GM23338 (cell line): ENCODE measurements around the gene ERCC5. TPM values are rescaled to one million over a fixed set of nuclear protein-coding genes. Genes with fewer than 3 reads are reported as not detected.

Experiments
- ATAC-seq: fragments of 200-7000 bp; cut with Tn5 transposase; 3 replicates; pipeline ENCODE4 v1.9.1; 2020
- DNase-seq: peaks from one replicate; pipeline ENCODE4 v3.0.0-alpha.2; 2015; ENCODE audit warnings: low spot score
- H2AFZ ChIP-seq: fragments of 200-600 bp; sonication (generic); 2 replicates; pipeline ENCODE4 v1.8.0; 2016; ENCODE audit warnings: antibody characterized with exemption, mild to moderate bottlenecking, moderate library complexity
- H3F3A ChIP-seq: fragments of 200-600 bp; sonication (generic); replicated peaks from 2 replicates; pipeline ENCODE4 v1.8.0; 2017; ENCODE audit warnings: antibody characterized with exemption, mixed run types, low read depth
- H3K27ac ChIP-seq: fragments of 200-600 bp; sonication (generic); 2 replicates; pipeline ENCODE4 v1.6.1; 2016; ENCODE audit warnings: low read depth
- H3K27me3 ChIP-seq: fragments of 200-600 bp; sonication (generic); 2 replicates; pipeline ENCODE4 v1.8.0; 2016; ENCODE audit warnings: mild to moderate bottlenecking, mixed run types, moderate library complexity; ENCODE audit not compliant: insufficient read depth
- H3K36me3 ChIP-seq: fragments of 200-600 bp; sonication (generic); 2 replicates; pipeline ENCODE4 v1.8.0; 2016; ENCODE audit warnings: mild to moderate bottlenecking; ENCODE audit not compliant: insufficient read depth
- H3K4me1 ChIP-seq: fragments of 200-600 bp; sonication (generic); 2 replicates; pipeline ENCODE4 v1.8.0; 2016; ENCODE audit warnings: mild to moderate bottlenecking, moderate library complexity; ENCODE audit not compliant: insufficient read depth
- H3K4me2 ChIP-seq: fragments of 200-600 bp; sonication (generic); 2 replicates; pipeline ENCODE4 v1.7.1; 2017; ENCODE audit warnings: mixed run types
- H3K4me3 ChIP-seq: fragments of 200-600 bp; sonication (generic); 2 replicates; pipeline ENCODE4 v1.6.1; 2016; ENCODE audit warnings: mixed run types
- H3K79me2 ChIP-seq: fragments of 200-600 bp; sonication (generic); replicated peaks from 2 replicates; pipeline ENCODE4 v1.8.0; 2017; ENCODE audit warnings: mild to moderate bottlenecking; ENCODE audit not compliant: insufficient read depth
- H3K9me2 ChIP-seq: fragments of 200-600 bp; sonication (generic); 2 replicates; pipeline ENCODE4 v1.8.0; 2017; ENCODE audit not compliant: insufficient read depth
- H4K20me1 ChIP-seq: fragments of 200-600 bp; sonication (generic); replicated peaks from 2 replicates; pipeline ENCODE4 v1.8.0; 2017; ENCODE audit warnings: mild to moderate bottlenecking; ENCODE audit not compliant: insufficient read depth
- H3K27ac Mint-ChIP-seq: 2 replicates; pipeline ENCODE4 v1.8.0; 2020; ENCODE audit warnings: inconsistent platforms, mild to moderate bottlenecking, moderate library complexity, mixed read lengths
- H3K27me3 Mint-ChIP-seq: 3 replicates; pipeline ENCODE4 v1.8.0; 2022; ENCODE audit warnings: low read depth, mild to moderate bottlenecking, moderate library complexity, mixed read lengths, inconsistent platforms; ENCODE audit not compliant: insufficient read depth, poor library complexity
- H3K36me3 Mint-ChIP-seq: 3 replicates; pipeline ENCODE4 v1.8.0; 2021; ENCODE audit warnings: low read depth, mild to moderate bottlenecking, inconsistent platforms, moderate library complexity, mixed read lengths
- H3K4me1 Mint-ChIP-seq: 3 replicates; pipeline ENCODE4 v1.8.0; 2020; ENCODE audit warnings: mild to moderate bottlenecking, inconsistent platforms, mixed read lengths
- H3K4me3 Mint-ChIP-seq: 3 replicates; pipeline ENCODE4 v1.8.0; 2021; ENCODE audit warnings: moderate library complexity, mild to moderate bottlenecking, inconsistent platforms, mixed read lengths
- H3K9me3 Mint-ChIP-seq: 3 replicates; pipeline ENCODE4 v1.8.0; 2020; ENCODE audit warnings: moderate library complexity, mild to moderate bottlenecking, inconsistent platforms, mixed read lengths
- CREB1 ChIP-seq: fragments of 250-450 bp; sonication (Bioruptor Pico); IDR thresholded peaks from 2 replicates; pipeline ENCODE4 v1.5.0; 2020; ENCODE audit warnings: low read depth, mild to moderate bottlenecking, moderate library complexity
- ETS1 ChIP-seq: IDR thresholded peaks from 2 replicates; pipeline ENCODE4 v1.6.1; 2016; ENCODE audit warnings: antibody characterized with exemption
- EZH2 ChIP-seq: fragments of 200-600 bp; sonication (generic); IDR thresholded peaks from one replicate; pipeline ENCODE4 v1.8.0; 2017; ENCODE audit warnings: antibody characterized with exemption, mild to moderate bottlenecking, low read depth; ENCODE audit not compliant: unreplicated experiment
- JUNB ChIP-seq: IDR thresholded peaks from one replicate; pipeline ENCODE4 v1.6.1; 2016; ENCODE audit warnings: antibody characterized with exemption; ENCODE audit not compliant: unreplicated experiment
- NANOG ChIP-seq: IDR thresholded peaks from 2 replicates; pipeline ENCODE4 v1.6.1; 2016; ENCODE audit warnings: antibody characterized with exemption, borderline replicate concordance
- POLR2AphosphoS5 ChIP-seq: IDR thresholded peaks from 2 replicates; pipeline ENCODE4 v1.6.1; 2016; ENCODE audit warnings: antibody characterized with exemption, low read depth
- ZNF114 ChIP-seq: fragments of 250-450 bp; sonication (Bioruptor Pico); IDR thresholded peaks from 2 replicates; pipeline ENCODE4 v1.5.0; 2020; ENCODE audit warnings: mild to moderate bottlenecking, moderate library complexity
- ZNF331 ChIP-seq: fragments of 250-450 bp; sonication (Bioruptor Pico); IDR thresholded peaks from 2 replicates; pipeline ENCODE4 v1.5.0; 2020; ENCODE audit warnings: low read depth, mild to moderate bottlenecking, moderate library complexity
- ZNF462 ChIP-seq: fragments of 250-450 bp; sonication (Bioruptor Pico); IDR thresholded peaks from 2 replicates; pipeline ENCODE4 v1.5.0; 2020; ENCODE audit warnings: mild to moderate bottlenecking, moderate library complexity
- polyA plus RNA-seq: library from polyadenylated mRNA; unstranded; fragments of >200 nt; fragmentation: Nextera tagmentation; extraction: Ambion mirVana; gene quantifications from 2 replicates; pipeline ENCODE4 v1.2.1, GENCODE V29; 2016
- total RNA-seq: library from RNA; depleted of rRNA; stranded (reverse); fragments of >200 nt; shearing (Covaris generic); gene quantifications from 2 replicates; pipeline ENCODE4 v1.2.3, GENCODE V29; 2014

Gene ERCC5
- total and polyA plus RNA-seq, 2 experiments from 2014 or later: 25.4 to 26.2 TPM

GRCh38 chr13:102854675-102855074 is 8.8 kb downstream of the ERCC5 start:
- H3K4me3 ChIP-seq: no peak overlapping the region
- H2AFZ ChIP-seq: no peak overlapping the region
- H3F3A ChIP-seq: no peaks in the 10 kb centered on the region
- no peaks in the 10 kb centered on the region for H3K4me1 ChIP-seq
- H3K27ac ChIP-seq: no peak overlapping the region
- no peak for TF ChIP-seq ZNF114 (CRISPR knock-in tag)
- TF ChIP-seq CREB1 (CRISPR knock-in tag): no peak
- no peak for TF ChIP-seq NANOG
- TF ChIP-seq POLR2AphosphoS5: no peak
- no peak for TF ChIP-seq ZNF331
- no peak for TF ChIP-seq ZNF462 (CRISPR knock-in tag)
- TF ChIP-seq EZH2: no peak
- no peak for TF ChIP-seq ETS1
- no peak for TF ChIP-seq JUNB
- no peaks in the 10 kb centered on the region for H3K4me1 Mint-ChIP-seq
- no peaks in the 10 kb centered on the region for H4K20me1 ChIP-seq
- no peaks in the 10 kb centered on the region for H3K27me3 ChIP-seq
- no peak overlapping the region for H3K4me3 Mint-ChIP-seq
- H3K79me2 ChIP-seq: no peaks in the 10 kb centered on the region
- H3K36me3 Mint-ChIP-seq: peaks cover 28% of the 10 kb centered on the region
- no peak for DNase-seq
- H3K9me2 ChIP-seq: no peaks in the 10 kb centered on the region
- peaks cover 18% of the 10 kb centered on the region for H3K36me3 ChIP-seq
- ATAC-seq: no peak
- H3K27ac Mint-ChIP-seq: no peak overlapping the region
- no peaks in the 10 kb centered on the region for H3K27me3 Mint-ChIP-seq
- H3K9me3 Mint-ChIP-seq: no peaks in the 10 kb centered on the region
- no peak overlapping the region for H3K4me2 ChIP-seq
